ENCODE data around the gene PHKG2. TPM values are rescaled to one million over a fixed set of nuclear protein-coding genes. Genes with fewer than 3 reads are reported as not detected.

Gene PHKG2
- polyA plus RNA-seq, 3 donors: 45.4 to 115 (median 54.2) TPM

DNA sequence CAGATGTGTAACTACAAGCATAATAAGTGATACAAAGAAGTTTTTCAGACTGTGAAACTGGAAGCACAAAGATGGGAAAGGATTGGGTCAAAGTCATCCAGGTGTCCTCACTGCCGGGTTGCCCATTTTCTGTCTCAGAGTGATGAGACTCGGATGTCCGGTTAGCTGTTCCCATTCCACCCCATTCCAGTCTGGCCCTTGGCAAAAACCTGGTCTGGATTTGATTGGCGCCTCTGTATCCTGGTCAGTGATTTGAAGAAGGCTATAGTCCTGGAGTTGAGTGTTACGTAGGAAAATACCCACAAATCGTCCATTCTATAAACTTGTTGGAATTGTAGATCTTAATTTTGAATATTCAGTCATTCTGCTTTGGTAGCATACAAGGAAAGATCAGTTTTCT is 19.9 kb upstream of the PHKG2 start:
- Histone ChIP-seq H3K9ac (ENCODE audit: insufficient read depth, low read length, poor library complexity, severe bottlenecking) (no peak overlapping the region), H3K4me1 (ENCODE audit: control insufficient read depth in 1 of 2, insufficient read depth in 2 of 2, low read length in 2 of 2) (peaks cover 47 to 50% of the 10 kb centered on the region in 2 donors), H4K20me1 (ENCODE audit: insufficient read depth, low read length) (peaks cover 16% of the 10 kb centered on the region), H3K27me3 (ENCODE audit: control insufficient read depth in 2 of 2, insufficient read depth in 2 of 2, low read length in 2 of 2) (no peaks in the 10 kb centered on the region), H3K4me3 (replicated peaks in 1 of 3; ENCODE audit: low read depth in 2 of 3, low read length in 3 of 3) (no peak overlapping the region), H3K79me2 (ENCODE audit: insufficient read depth, low read length) (peaks cover 41% of the 10 kb centered on the region), H3K4me2 (replicated peaks; ENCODE audit: extremely low read depth, low read length, poor library complexity, severe bottlenecking) (no peak overlapping the region), H3K36me3 (replicated peaks in 1 of 2; ENCODE audit: control insufficient read depth in 1 of 2, insufficient read depth in 2 of 2, low read length in 2 of 2) (peaks cover 57 to 78% of the 10 kb centered on the region in 2 donors), H3K9me3 (replicated peaks in 1 of 2; ENCODE audit: control insufficient read depth in 1 of 2, insufficient read depth in 1 of 2, low read length in 2 of 2) (no peaks in the 10 kb centered on the region), H3K27ac (ENCODE audit: low read depth in 1 of 2, low read length in 2 of 2) (peak overlapping the region in 1 of 2 donors; percentile 70), H2AFZ (ENCODE audit: insufficient read depth, low read depth, low read length, poor library complexity, severe bottlenecking) (no peak overlapping the region)
- peaks cover 0 to 4% (median 3%) of the 10 kb centered on the region in 3 donors for H3K27me3 Mint-ChIP-seq (ENCODE audit: low read depth in 3 of 3)
- H3K36me3 Mint-ChIP-seq: peaks cover 46 to 77% of the 10 kb centered on the region in 2 donors
- no peak for DNase-seq
- TF ChIP-seq, protein P1, sequence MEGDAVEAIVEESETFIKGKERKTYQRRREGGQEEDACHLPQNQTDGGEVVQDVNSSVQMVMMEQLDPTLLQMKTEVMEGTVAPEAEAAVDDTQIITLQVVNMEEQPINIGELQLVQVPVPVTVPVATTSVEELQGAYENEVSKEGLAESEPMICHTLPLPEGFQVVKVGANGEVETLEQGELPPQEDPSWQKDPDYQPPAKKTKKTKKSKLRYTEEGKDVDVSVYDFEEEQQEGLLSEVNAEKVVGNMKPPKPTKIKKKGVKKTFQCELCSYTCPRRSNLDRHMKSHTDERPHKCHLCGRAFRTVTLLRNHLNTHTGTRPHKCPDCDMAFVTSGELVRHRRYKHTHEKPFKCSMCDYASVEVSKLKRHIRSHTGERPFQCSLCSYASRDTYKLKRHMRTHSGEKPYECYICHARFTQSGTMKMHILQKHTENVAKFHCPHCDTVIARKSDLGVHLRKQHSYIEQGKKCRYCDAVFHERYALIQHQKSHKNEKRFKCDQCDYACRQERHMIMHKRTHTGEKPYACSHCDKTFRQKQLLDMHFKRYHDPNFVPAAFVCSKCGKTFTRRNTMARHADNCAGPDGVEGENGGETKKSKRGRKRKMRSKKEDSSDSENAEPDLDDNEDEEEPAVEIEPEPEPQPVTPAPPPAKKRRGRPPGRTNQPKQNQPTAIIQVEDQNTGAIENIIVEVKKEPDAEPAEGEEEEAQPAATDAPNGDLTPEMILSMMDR (IDR thresholded peaks at IDR 0.05): no peak
- H3K9me3 Mint-ChIP-seq: peaks cover 0 to 5% (median 0%) of the 10 kb centered on the region in 7 donors
- intact Hi-C loops (cut with micrococcal nuclease): no loop called here
- WGBS (ENCODE audit: insufficient coverage): 100% methylated on average over 1 of the region's 6 CpGs
- no peak overlapping the region for H3K4me3 Mint-ChIP-seq
- peak overlapping the region; percentile 21 to 79 (median 61) for H3K27ac Mint-ChIP-seq
- peaks cover 44% of the 10 kb centered on the region for H3K4me1 Mint-ChIP-seq

DNA sequence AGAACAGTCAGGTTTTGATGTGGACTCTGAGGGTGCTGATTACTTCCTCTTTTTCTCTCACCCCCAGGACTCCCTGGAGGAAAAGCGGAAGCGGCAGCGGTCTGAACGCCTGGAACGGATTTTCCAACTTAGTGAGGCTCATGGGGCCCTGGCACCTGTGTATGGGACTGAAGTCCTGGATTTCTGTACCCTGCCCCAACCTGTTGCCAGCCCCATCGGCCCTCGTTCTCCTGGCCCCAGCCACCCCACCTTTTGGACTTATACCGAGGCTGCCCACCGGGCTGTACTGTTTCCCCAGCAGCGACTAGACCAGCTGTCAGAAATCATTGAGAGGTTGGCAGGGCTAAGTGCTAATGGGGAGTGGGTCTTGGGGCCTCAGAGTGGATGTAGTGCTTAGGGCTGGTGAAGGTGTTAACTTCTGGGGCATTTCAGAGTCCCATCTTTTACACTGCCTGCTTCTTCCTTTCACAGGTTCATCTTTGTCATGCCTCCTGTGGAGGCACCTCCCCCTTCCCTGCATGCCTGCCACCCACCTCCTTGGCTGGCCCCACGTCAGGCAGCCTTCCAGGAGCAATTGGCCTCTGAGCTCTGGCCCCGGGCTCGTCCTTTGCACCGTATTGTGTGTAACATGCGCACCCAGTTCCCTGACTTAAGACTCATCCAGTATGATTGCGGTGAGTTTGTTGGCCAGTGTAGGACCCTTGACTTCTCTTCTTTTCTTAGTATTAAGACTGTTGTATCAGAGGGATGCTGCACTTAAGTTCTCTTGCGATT is 19.1 kb upstream of the PHKG2 start:
- intact Hi-C loops (cut with micrococcal nuclease): no loop called here
- 55% methylated on average over 13 of the region's 17 CpGs for WGBS (ENCODE audit: insufficient coverage)
- TF ChIP-seq, protein P1 (IDR thresholded peaks at IDR 0.05): no peak
- Mint-ChIP-seq H3K9me3 (peaks cover 0 to 4% (median 0%) of the 10 kb centered on the region in 7 donors), H3K36me3 (peaks cover 45 to 77% of the 10 kb centered on the region in 2 donors), H3K4me1 (peaks cover 36% of the 10 kb centered on the region), H3K27ac (peak overlapping the region in 6 of 7 donors; percentile 43 to 72 (median 66)), H3K4me3 (peak overlapping the region in 1 of 2 donors; percentile 26), H3K27me3 (ENCODE audit: low read depth in 3 of 3) (peaks cover 0 to 2% (median 0%) of the 10 kb centered on the region in 3 donors)
- no peaks in the 10 kb centered on the region for H3K9me3 ChIP-seq (replicated peaks in 1 of 2; ENCODE audit: control insufficient read depth in 1 of 2, insufficient read depth in 1 of 2, low read length in 2 of 2)
- peak; percentile 51 to 85 (median 83) for DNase-seq
- peaks cover 16% of the 10 kb centered on the region for H4K20me1 ChIP-seq (ENCODE audit: insufficient read depth, low read length)
- peak overlapping the region in 1 of 3 experiments; percentile 17 for H3K4me3 ChIP-seq (replicated peaks in 1 of 3; ENCODE audit: low read depth in 2 of 3, low read length in 3 of 3)
- H3K36me3 ChIP-seq (replicated peaks in 1 of 2; ENCODE audit: control insufficient read depth in 1 of 2, insufficient read depth in 2 of 2, low read length in 2 of 2): peaks cover 57 to 78% of the 10 kb centered on the region in 2 donors
- H2AFZ ChIP-seq (ENCODE audit: insufficient read depth, low read depth, low read length, poor library complexity, severe bottlenecking): no peak overlapping the region
- H3K79me2 ChIP-seq (ENCODE audit: insufficient read depth, low read length): peaks cover 35% of the 10 kb centered on the region
- peak overlapping the region; percentile 17 for H3K4me2 ChIP-seq (replicated peaks; ENCODE audit: extremely low read depth, low read length, poor library complexity, severe bottlenecking)
- no peaks in the 10 kb centered on the region for H3K27me3 ChIP-seq (ENCODE audit: control insufficient read depth in 2 of 2, insufficient read depth in 2 of 2, low read length in 2 of 2)
- H3K4me1 ChIP-seq (ENCODE audit: control insufficient read depth in 1 of 2, insufficient read depth in 2 of 2, low read length in 2 of 2): peaks cover 39 to 42% of the 10 kb centered on the region in 2 donors
- no peak overlapping the region for H3K9ac ChIP-seq (ENCODE audit: insufficient read depth, low read length, poor library complexity, severe bottlenecking)
- H3K27ac ChIP-seq (ENCODE audit: low read depth in 1 of 2, low read length in 2 of 2): peak overlapping the region in 1 of 2 donors; percentile 70

Measured in CD14-positive monocyte (primary cell).